HL-60 (cell line): Measurements from ENCODE around the gene EP300.
"Not testable (repeated sequence)": the region's sequence is repeated elsewhere in the genome, so short reads cannot be mapped to it uniquely, and the experiment has no call there.

Experiments
- DNase-seq, 2 experiments: peaks; one replicate each; pipeline ENCODE4 v3.0.0-alpha.2; 2010 to 2020; ENCODE audit warnings: low read depth in 1 of 2, low spot score in 1 of 2
- H3K27ac ChIP-seq: fragments of 250-450 bp; sonication (Bioruptor Pico); replicated peaks from 2 replicates; pipeline ENCODE4 v1.5.1; 2020; ENCODE audit warnings: mild to moderate bottlenecking, moderate library complexity
- H3K27me3 ChIP-seq: fragments of 250-450 bp; sonication (Bioruptor Pico); 2 replicates; pipeline ENCODE4 v1.5.1; 2021; ENCODE audit warnings: mild to moderate bottlenecking, moderate library complexity; ENCODE audit not compliant: insufficient read depth, poor library complexity, severe bottlenecking
- H3K4me3 ChIP-seq: replicated peaks from 2 replicates; pipeline ENCODE4 v1.5.1; 2011; ENCODE audit warnings: mild to moderate bottlenecking, control low read depth, low read length; ENCODE audit not compliant: insufficient read depth
- CTCF ChIP-seq: IDR thresholded peaks from one replicate; pipeline ENCODE4 v1.5.1; 2011; ENCODE audit warnings: low read length, control low read depth, inconsistent platforms; ENCODE audit not compliant: insufficient read depth
- GABPA ChIP-seq: IDR thresholded peaks from 2 replicates; pipeline ENCODE4 v1.6.1; 2012; ENCODE audit warnings: low read depth
- POLR2AphosphoS5 ChIP-seq: IDR thresholded peaks from 2 replicates; pipeline ENCODE4 v1.6.1; 2012; ENCODE audit warnings: low read depth
- REST ChIP-seq: IDR thresholded peaks from 2 replicates; pipeline ENCODE4 v1.6.1; 2012; ENCODE audit warnings: low read depth; ENCODE audit not compliant: insufficient replicate concordance
- SPI1 ChIP-seq: IDR thresholded peaks from 2 replicates; pipeline ENCODE4 v1.6.1; 2012; ENCODE audit warnings: low read depth, mild to moderate bottlenecking, borderline replicate concordance
- long read RNA-seq: library from polyadenylated mRNA; unstranded; transcript quantifications from one replicate; pipeline ENCODE4 v2.0.0, GENCODE V29; 2020

Gene EP300
- long read RNA-seq, partial matches to known transcripts, result 15 of 16 reads
- long read RNA-seq, other reads (novel, unspliced or antisense), result 1 of 16 reads

GRCh38 chr22:41092023-41092817 lies at the start of gene EP300:
EP300 (plus strand) TSS chr22:41092592; CDS start chr22:41093005, 413 bp downstream.
- Histone ChIP-seq H3K4me3 (peak within 1 kb of the TSS; percentile 83), H3K27me3 (no peaks in the 10 kb centered on the region), H3K27ac (peak within 1 kb of the TSS; percentile 98)
- peak; percentile 68 to 89 for DNase-seq
- TF ChIP-seq REST (peak; percentile 36), SPI1 (no peak), POLR2AphosphoS5 (peak; percentile 60; the same call in 1 of the 2 replicates)

GRCh38 chr22:41043722-41044121 lies 48.7 kb upstream of the EP300 start:
- peak overlapping the region; percentile 81 for H3K27ac ChIP-seq
- TF ChIP-seq CTCF, result no peak
- peak; percentile 31; the same call in 1 of the 2 replicates for TF ChIP-seq SPI1
- no peak for TF ChIP-seq GABPA
- TF ChIP-seq REST, result peak; percentile 38
- TF ChIP-seq POLR2AphosphoS5, result no peak
- peak; percentile 61 to 82 for DNase-seq
- H3K27me3 ChIP-seq, result no peaks in the 10 kb centered on the region
- no peak overlapping the region for H3K4me3 ChIP-seq

GRCh38 chr22:41045575-41045974 lies 46.8 kb upstream of the EP300 start:
- not testable (repeated sequence) for DNase-seq, H3K27ac ChIP-seq, H3K4me3 ChIP-seq, H3K27me3 ChIP-seq

GRCh38 chr22:41047801-41048211 lies 44.6 kb upstream of the EP300 start:
- no peak overlapping the region for H3K27ac ChIP-seq
- TF ChIP-seq CTCF, result no peak
- no peak for TF ChIP-seq GABPA
- TF ChIP-seq POLR2AphosphoS5, result no peak
- TF ChIP-seq REST, result no peak
- TF ChIP-seq SPI1, result no peak
- no peak for DNase-seq

GRCh38 chr22:41048345-41048744 lies 44.0 kb upstream of the EP300 start:
- not testable (repeated sequence) for H3K27me3 ChIP-seq, H3K27ac ChIP-seq, H3K4me3 ChIP-seq, DNase-seq

More at GRCh38 chr22:41047801-41048211, 44.6 kb upstream of the EP300 start:
- Histone ChIP-seq H3K27me3 (no peaks in the 10 kb centered on the region), H3K4me3 (no peak overlapping the region)
